ENCODE data around the gene COQ4. TPM values are rescaled to one million over a fixed set of nuclear protein-coding genes. Genes with fewer than 3 reads are reported as not detected.

Gene COQ4
- total RNA-seq, 3 donors from 2014 or later (not counting 1 experiment from before 2014, with no cell fraction given), result 28.2 to 34.5 (median 30.4) TPM

- Mint-ChIP-seq H3K4me3 (peak overlapping the region; percentile 80), H3K9me3 (no peaks in the 10 kb centered on the region), H3K4me1 (peaks cover 7 to 8% of the 10 kb centered on the region in 2 donors), H3K27ac (peak overlapping the region in 1 of 2 donors; percentile 49), H3K36me3 (no peaks in the 10 kb centered on the region), H3K27me3 (ENCODE audit: low read depth in 2 of 2) (peaks cover 0 to 7% of the 10 kb centered on the region in 2 donors)
- 67% methylated on average over 14 of the region's 14 CpGs for WGBS (ENCODE audit: insufficient coverage)
- DNase-seq (no peak), ATAC-seq (no peak)
- H3K4me3 ChIP-seq (ENCODE audit: low read length), result no peak overlapping the region
- TF ChIP-seq CTCF (IDR thresholded peaks at IDR 0.05), result no peak
- peaks cover 18% of the 10 kb centered on the region for H3K4me1 ChIP-seq (ENCODE audit: control insufficient read depth, insufficient read depth, low read length)
- H3K27ac ChIP-seq (ENCODE audit: low read length), result no peak overlapping the region
- H3K36me3 ChIP-seq (ENCODE audit: control insufficient read depth, insufficient read depth, low read length), result no peaks in the 10 kb centered on the region
- H3K27me3 ChIP-seq (ENCODE audit: control insufficient read depth, insufficient read depth, low read length), result no peaks in the 10 kb centered on the region
- H3K9me3 ChIP-seq (ENCODE audit: control insufficient read depth, insufficient read depth, low read length), result no peaks in the 10 kb centered on the region
- intact Hi-C loops (cut with micrococcal nuclease), result no loop called here
These were observed 38.8 kb downstream of the COQ4 start for GRCh38 chr9:128361296-128361985.

DNA sequence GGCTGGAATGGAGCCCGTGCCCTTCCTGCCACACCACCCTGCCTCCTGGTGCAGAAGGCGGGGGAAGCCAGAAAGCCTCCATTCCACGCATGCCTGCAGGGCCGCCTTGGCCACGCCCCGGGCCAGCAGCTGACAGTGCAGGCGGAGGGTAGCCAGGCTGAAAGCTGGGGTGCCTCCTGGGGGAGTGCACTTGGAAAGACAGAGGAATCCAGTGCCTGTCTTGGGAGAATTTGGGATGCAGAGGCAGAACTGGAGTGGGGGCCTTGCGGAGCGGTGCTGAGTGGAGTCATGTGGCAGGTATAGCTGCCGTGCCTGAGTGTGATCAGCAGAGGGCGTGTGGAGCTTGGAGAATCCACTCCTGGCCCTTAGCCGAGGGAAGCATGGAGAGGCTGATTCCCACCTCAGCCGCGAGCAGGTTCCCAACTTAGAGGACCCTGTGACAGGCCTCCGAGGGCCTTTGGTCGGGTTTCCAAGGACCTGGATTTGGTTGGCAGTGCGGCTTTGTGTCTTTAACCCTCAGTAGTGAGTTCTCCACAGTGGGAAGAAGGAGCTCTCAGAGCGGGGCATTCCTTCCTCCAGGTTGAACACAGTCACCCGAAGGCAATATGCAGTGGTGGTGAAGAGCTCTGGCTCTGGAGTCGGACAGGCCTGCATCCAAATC is 39.5 kb downstream of the COQ4 start:
- Mint-ChIP-seq H3K27ac (peak overlapping the region in 1 of 2 donors; percentile 49), H3K4me1 (peaks cover 7 to 8% of the 10 kb centered on the region in 2 donors), H3K36me3 (no peaks in the 10 kb centered on the region), H3K4me3 (peak overlapping the region; percentile 80), H3K9me3 (no peaks in the 10 kb centered on the region), H3K27me3 (ENCODE audit: low read depth in 2 of 2) (peaks cover 0 to 9% of the 10 kb centered on the region in 2 donors)
- Histone ChIP-seq H3K4me3 (ENCODE audit: low read length) (peak overlapping the region; percentile 38), H3K4me1 (ENCODE audit: control insufficient read depth, insufficient read depth, low read length) (peaks cover 18% of the 10 kb centered on the region), H3K27me3 (ENCODE audit: control insufficient read depth, insufficient read depth, low read length) (no peaks in the 10 kb centered on the region), H3K36me3 (ENCODE audit: control insufficient read depth, insufficient read depth, low read length) (no peaks in the 10 kb centered on the region), H3K9me3 (ENCODE audit: control insufficient read depth, insufficient read depth, low read length) (no peaks in the 10 kb centered on the region), H3K27ac (ENCODE audit: low read length) (no peak overlapping the region)
- TF ChIP-seq CTCF (IDR thresholded peaks at IDR 0.05), result peak; percentile 81
- intact Hi-C loops (cut with micrococcal nuclease), result loop anchor here (1.0 kb wide), 1 partner anchor 50 kb away; no protein-coding TSS in a partner anchor
- DNase-seq (peak; percentile 51 to 81), ATAC-seq (peak; percentile 87 to 98 (median 96))
- WGBS (ENCODE audit: insufficient coverage), result 12% methylated on average over 20 of the region's 20 CpGs

DNA sequence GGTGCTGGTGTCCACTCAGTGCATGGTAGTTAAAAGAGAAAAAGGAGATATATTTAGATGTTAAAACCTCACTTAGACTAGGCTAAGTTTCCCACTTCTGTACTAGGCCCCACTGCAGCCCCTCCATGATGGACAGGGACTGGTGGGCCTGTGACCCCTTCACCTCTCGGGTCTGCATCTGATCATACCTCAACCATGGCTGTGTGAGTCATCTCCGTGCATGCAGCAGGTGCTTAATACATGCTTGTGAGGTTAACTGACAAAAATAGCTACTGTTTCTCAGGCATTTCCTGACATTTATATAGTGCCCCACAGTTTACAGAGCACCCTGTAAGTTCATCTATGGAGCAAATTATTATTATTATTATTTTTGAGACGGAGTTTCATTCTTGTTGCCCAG is 40.1 kb downstream of the COQ4 start:
- Histone ChIP-seq H3K9me3 (ENCODE audit: control insufficient read depth, insufficient read depth, low read length) (no peaks in the 10 kb centered on the region), H3K27me3 (ENCODE audit: control insufficient read depth, insufficient read depth, low read length) (no peaks in the 10 kb centered on the region), H3K36me3 (ENCODE audit: control insufficient read depth, insufficient read depth, low read length) (no peaks in the 10 kb centered on the region), H3K4me1 (ENCODE audit: control insufficient read depth, insufficient read depth, low read length) (peaks cover 18% of the 10 kb centered on the region), H3K4me3 (ENCODE audit: low read length) (no peak overlapping the region), H3K27ac (ENCODE audit: low read length) (no peak overlapping the region)
- ATAC-seq (no peak), DNase-seq (no peak)
- no peak overlapping the region for H3K4me3 Mint-ChIP-seq
- no peak for TF ChIP-seq CTCF (IDR thresholded peaks at IDR 0.05)
- WGBS (ENCODE audit: insufficient coverage), result 79% methylated on average over 3 of the region's 3 CpGs
- H3K9me3 Mint-ChIP-seq, result no peaks in the 10 kb centered on the region
- no peaks in the 10 kb centered on the region for H3K36me3 Mint-ChIP-seq
- H3K27me3 Mint-ChIP-seq (ENCODE audit: low read depth in 2 of 2), result peaks cover 0 to 9% of the 10 kb centered on the region in 2 donors
- H3K4me1 Mint-ChIP-seq, result peaks cover 7 to 8% of the 10 kb centered on the region in 2 donors
- intact Hi-C loops (cut with micrococcal nuclease), result loop anchor here (1.0 kb wide), 1 partner anchor 50 kb away; no protein-coding TSS in a partner anchor
- no peak overlapping the region for H3K27ac Mint-ChIP-seq

Data from natural killer cell (primary cell).